Loucy (cell line): Measurements from ENCODE around the gene ITGB7.

Source experiments
- H2AFZ ChIP-seq: fragments of 200-600 bp; sonication (generic); 2 replicates; pipeline ENCODE4 v1.6.0; 2016; ENCODE audit warnings: antibody characterized with exemption, mild to moderate bottlenecking, low read length, moderate library complexity
- H3F3A ChIP-seq: fragments of 200-600 bp; 2 replicates; pipeline ENCODE4 v1.6.0; 2016; ENCODE audit warnings: antibody characterized with exemption, low read depth, mild to moderate bottlenecking
- H3K27me3 ChIP-seq: fragments of 200-600 bp; sonication (generic); 2 replicates; pipeline ENCODE4 v1.6.1; 2014; ENCODE audit warnings: low read length, mild to moderate bottlenecking; ENCODE audit not compliant: insufficient read depth, poor library complexity, severe bottlenecking
- H3K36me3 ChIP-seq: fragments of 200-600 bp; sonication (generic); 2 replicates; pipeline ENCODE4 v1.6.1; 2016; ENCODE audit warnings: low read length; ENCODE audit not compliant: insufficient read depth
- H3K4me1 ChIP-seq: fragments of 200-600 bp; sonication (generic); 2 replicates; pipeline ENCODE4 v1.5.1; 2014; ENCODE audit warnings: low read length, mild to moderate bottlenecking; ENCODE audit not compliant: insufficient read depth, poor library complexity, severe bottlenecking
- H3K4me2 ChIP-seq: fragments of 200-600 bp; sonication (generic); 2 replicates; pipeline ENCODE4 v1.6.0; 2014; ENCODE audit warnings: antibody characterized with exemption, low read length, low read depth, mild to moderate bottlenecking; ENCODE audit not compliant: poor library complexity, severe bottlenecking
- H3K4me3 ChIP-seq: fragments of 200-600 bp; sonication (generic); 2 replicates; pipeline ENCODE4 v1.5.1; 2014; ENCODE audit warnings: low read length, mild to moderate bottlenecking, mixed read lengths; ENCODE audit not compliant: poor library complexity, severe bottlenecking
- H3K79me2 ChIP-seq: fragments of 200-600 bp; sonication (generic); 2 replicates; pipeline ENCODE4 v1.6.1; 2014; ENCODE audit warnings: low read length; ENCODE audit not compliant: insufficient read depth
- H3K9ac ChIP-seq: fragments of 200-600 bp; sonication (generic); 2 replicates; pipeline ENCODE4 v1.6.0; 2014; ENCODE audit warnings: mild to moderate bottlenecking, low read depth, low read length, moderate library complexity; ENCODE audit not compliant: poor library complexity, severe bottlenecking
- H3K9me2 ChIP-seq: fragments of 200-600 bp; sonication (generic); replicated peaks from 2 replicates; pipeline ENCODE4 v1.6.1; 2016; ENCODE audit warnings: low read depth, low read length, mixed read lengths
- H3K9me3 ChIP-seq: fragments of 200-600 bp; sonication (generic); 2 replicates; pipeline ENCODE4 v1.6.1; 2014; ENCODE audit warnings: mild to moderate bottlenecking, antibody characterized with exemption, low read length, low read depth; ENCODE audit not compliant: insufficient read depth
- H4K20me1 ChIP-seq: fragments of 200-600 bp; sonication (generic); 2 replicates; pipeline ENCODE4 v1.6.0; 2014; ENCODE audit warnings: antibody characterized with exemption, low read length, mild to moderate bottlenecking; ENCODE audit not compliant: insufficient read depth, poor library complexity, severe bottlenecking
- EZH2phosphoT487 ChIP-seq: fragments of 200-600 bp; IDR thresholded peaks from 2 replicates; pipeline ENCODE4 v1.6.1; 2018; ENCODE audit warnings: antibody characterized with exemption, mild to moderate bottlenecking, moderate library complexity, borderline replicate concordance
- TF ChIP-seq, protein P1 (sequence below): fragments of 200-600 bp; sonication (generic); conservative IDR thresholded peaks from 2 replicates; pipeline ENCODE4 v1.5.1; 2014; ENCODE audit warnings: mild to moderate bottlenecking, antibody characterized with exemption, low read length

ITGB7 gene

GRCh38 chr12:53222806-53223261 lies 15.8 kb upstream of the ITGB7 start:
- Histone ChIP-seq H3K9ac (peak overlapping the region; percentile 89), H3K79me2 (no peaks in the 10 kb centered on the region), H4K20me1 (no peaks in the 10 kb centered on the region), H3K4me1 (peaks cover 49% of the 10 kb centered on the region), H3K4me2 (peak overlapping the region; percentile 94), H3K27me3 (no peaks in the 10 kb centered on the region), H3F3A (peaks cover 15% of the 10 kb centered on the region), H3K9me2 (no peaks in the 10 kb centered on the region), H3K36me3 (no peaks in the 10 kb centered on the region), H3K4me3 (peak overlapping the region; percentile 87), H3K9me3 (no peaks in the 10 kb centered on the region), H2AFZ (no peak overlapping the region)
- TF ChIP-seq EZH2phosphoT487 = no peak

DNA sequence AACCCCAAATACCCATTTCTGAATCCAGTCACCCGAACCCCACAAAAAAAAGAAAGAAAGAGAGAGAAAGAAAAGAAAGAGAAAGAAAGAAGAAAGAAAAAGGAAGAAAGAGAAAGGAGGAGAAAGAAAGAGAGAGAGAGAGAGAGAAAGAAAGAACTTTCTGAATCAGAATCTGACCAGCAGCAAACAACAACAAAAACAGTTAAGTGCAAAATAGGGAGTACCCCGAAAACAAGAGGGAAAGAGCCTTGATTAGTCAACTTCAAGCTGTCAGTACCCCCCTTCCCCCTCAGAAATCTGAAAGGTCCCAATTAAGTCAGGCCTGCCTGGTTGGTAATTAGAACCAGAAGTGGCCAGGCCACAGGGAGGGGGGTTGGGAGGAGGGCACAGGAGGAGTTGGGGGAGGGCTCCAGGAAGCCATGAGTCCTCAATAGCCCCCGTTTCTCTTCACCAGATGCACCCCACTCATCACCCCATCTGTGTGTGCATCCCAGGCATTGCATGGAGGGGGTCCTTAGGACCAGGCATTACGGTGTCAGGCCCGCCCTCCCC lies 15.2 kb upstream of the ITGB7 start:
- H3K79me2 ChIP-seq = no peaks in the 10 kb centered on the region
- H4K20me1 ChIP-seq = no peaks in the 10 kb centered on the region
- H3K4me1 ChIP-seq = peaks cover 49% of the 10 kb centered on the region
- H3K9me2 ChIP-seq = no peaks in the 10 kb centered on the region
- no peaks in the 10 kb centered on the region for H3K9me3 ChIP-seq
- peak overlapping the region; percentile 87 for H3K4me3 ChIP-seq
- H2AFZ ChIP-seq = peak overlapping the region; percentile 62
- no peak for TF ChIP-seq EZH2phosphoT487
- TF ChIP-seq, protein P1, sequence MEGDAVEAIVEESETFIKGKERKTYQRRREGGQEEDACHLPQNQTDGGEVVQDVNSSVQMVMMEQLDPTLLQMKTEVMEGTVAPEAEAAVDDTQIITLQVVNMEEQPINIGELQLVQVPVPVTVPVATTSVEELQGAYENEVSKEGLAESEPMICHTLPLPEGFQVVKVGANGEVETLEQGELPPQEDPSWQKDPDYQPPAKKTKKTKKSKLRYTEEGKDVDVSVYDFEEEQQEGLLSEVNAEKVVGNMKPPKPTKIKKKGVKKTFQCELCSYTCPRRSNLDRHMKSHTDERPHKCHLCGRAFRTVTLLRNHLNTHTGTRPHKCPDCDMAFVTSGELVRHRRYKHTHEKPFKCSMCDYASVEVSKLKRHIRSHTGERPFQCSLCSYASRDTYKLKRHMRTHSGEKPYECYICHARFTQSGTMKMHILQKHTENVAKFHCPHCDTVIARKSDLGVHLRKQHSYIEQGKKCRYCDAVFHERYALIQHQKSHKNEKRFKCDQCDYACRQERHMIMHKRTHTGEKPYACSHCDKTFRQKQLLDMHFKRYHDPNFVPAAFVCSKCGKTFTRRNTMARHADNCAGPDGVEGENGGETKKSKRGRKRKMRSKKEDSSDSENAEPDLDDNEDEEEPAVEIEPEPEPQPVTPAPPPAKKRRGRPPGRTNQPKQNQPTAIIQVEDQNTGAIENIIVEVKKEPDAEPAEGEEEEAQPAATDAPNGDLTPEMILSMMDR = no peak
- peaks cover 15% of the 10 kb centered on the region for H3F3A ChIP-seq
- H3K4me2 ChIP-seq = peak overlapping the region; percentile 94
- H3K9ac ChIP-seq = peak overlapping the region; percentile 89
- no peaks in the 10 kb centered on the region for H3K27me3 ChIP-seq
- no peaks in the 10 kb centered on the region for H3K36me3 ChIP-seq

DNA sequence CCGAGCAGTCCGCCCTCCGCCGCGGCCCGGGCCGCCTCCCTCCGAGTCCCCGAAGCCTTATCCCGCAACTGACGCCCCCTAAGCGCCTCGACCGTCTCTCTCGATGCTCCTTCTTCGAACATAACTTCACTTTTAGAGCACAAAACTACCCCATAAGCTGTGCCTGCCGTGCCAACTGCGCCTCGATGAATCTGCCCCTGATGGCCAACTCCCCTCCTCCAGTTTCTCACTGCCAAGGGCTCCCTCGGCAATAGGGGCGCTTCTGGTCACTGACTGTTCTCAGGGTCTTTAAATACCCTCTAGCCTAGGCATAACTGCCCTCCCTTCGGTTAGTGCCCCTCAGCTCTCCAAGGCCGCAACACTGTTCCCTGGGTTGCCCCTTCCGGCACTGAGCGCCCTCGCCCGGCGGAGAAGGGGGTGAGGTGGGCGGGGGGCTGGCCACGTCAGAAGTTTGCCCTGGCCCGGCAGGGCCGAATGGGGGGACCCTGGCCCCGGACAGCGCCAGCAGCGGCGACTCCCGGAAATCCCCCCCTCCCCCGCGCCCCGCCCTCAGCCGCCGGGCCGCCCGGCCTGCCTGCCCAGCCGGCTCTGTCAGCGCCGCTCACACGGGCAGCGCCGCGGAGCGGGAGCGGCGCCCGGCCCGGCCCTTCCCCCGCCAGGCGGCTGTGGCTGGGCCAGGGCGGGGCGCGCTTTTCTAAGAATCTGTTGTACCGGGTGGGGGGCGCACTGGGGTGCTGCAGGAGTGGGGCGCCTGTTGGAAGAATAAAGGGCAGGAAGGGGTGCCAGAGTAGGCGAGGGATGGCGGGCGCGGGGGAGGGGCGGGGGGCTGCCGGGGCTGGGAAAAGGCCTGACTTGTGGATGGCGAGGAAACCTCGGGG lies 14.4 kb upstream of the ITGB7 start:
- peak overlapping the region; percentile 100 for H2AFZ ChIP-seq
- H3K36me3 ChIP-seq = no peaks in the 10 kb centered on the region
- H3K4me1 ChIP-seq = peaks cover 51% of the 10 kb centered on the region
- H3K27me3 ChIP-seq = no peaks in the 10 kb centered on the region
- H3K9me2 ChIP-seq = no peaks in the 10 kb centered on the region
- no peaks in the 10 kb centered on the region for H3K9me3 ChIP-seq
- H3K4me3 ChIP-seq = peak overlapping the region; percentile 87
- H4K20me1 ChIP-seq = no peaks in the 10 kb centered on the region
- H3K79me2 ChIP-seq = no peaks in the 10 kb centered on the region
- peak overlapping the region; percentile 94 for H3K4me2 ChIP-seq
- peaks cover 15% of the 10 kb centered on the region for H3F3A ChIP-seq
- TF ChIP-seq EZH2phosphoT487 = no peak
- TF ChIP-seq, protein P1 = peak; percentile 54
- H3K9ac ChIP-seq = peak overlapping the region; percentile 89
